HEK293 (cell line): ENCODE measurements around the gene KCNK2.

ENCODE experiments used
- CTCF ChIP-seq: fragments of 450-650 bp; formaldehyde crosslinking; IDR thresholded peaks from 2 replicates; pipeline ENCODE4 v1.5.1; 2016; ENCODE audit warnings: missing biosample characterization, missing genetic modification characterization
- KLF10 ChIP-seq: fragments of 450-650 bp; IDR thresholded peaks from 2 replicates; pipeline ENCODE4 v1.5.1; 2018; ENCODE audit warnings: missing biosample characterization, mild to moderate bottlenecking, missing genetic modification characterization
- PRDM4 ChIP-seq: fragments of 450-650 bp; formaldehyde crosslinking; IDR thresholded peaks from 2 replicates; pipeline ENCODE4 v1.5.1; 2017; ENCODE audit warnings: missing biosample characterization, missing genetic modification characterization
- ZBTB20 ChIP-seq: fragments of 450-650 bp; formaldehyde crosslinking; IDR thresholded peaks from 2 replicates; pipeline ENCODE4 v1.5.1; 2016; ENCODE audit warnings: missing biosample characterization, missing genetic modification characterization
- ZBTB26 ChIP-seq: fragments of 450-650 bp; formaldehyde crosslinking; optimal IDR thresholded peaks from 2 replicates; pipeline ENCODE3; 2016; ENCODE audit warnings: missing biosample characterization, mild to moderate bottlenecking, missing genetic modification characterization
- ZNF121 ChIP-seq: fragments of 450-650 bp; formaldehyde crosslinking; IDR thresholded peaks from 2 replicates; pipeline ENCODE4 v1.5.1; 2016; ENCODE audit warnings: missing biosample characterization, missing genetic modification characterization
- ZNF335 ChIP-seq: fragments of 450-650 bp; formaldehyde crosslinking; conservative IDR thresholded peaks from 2 replicates; pipeline ENCODE4 v1.5.1; 2016; ENCODE audit warnings: missing biosample characterization, missing genetic modification characterization
- ZNF398 ChIP-seq: fragments of 450-650 bp; formaldehyde crosslinking; IDR thresholded peaks from 2 replicates; pipeline ENCODE4 v1.5.1; 2017; ENCODE audit warnings: missing biosample characterization, missing genetic modification characterization

GRCh38 chr1:215185067-215185620, 102.6 kb downstream of the KCNK2 start:
- TF ChIP-seq KLF10 (tag by site-specific recombination), result no peak
- TF ChIP-seq CTCF (tag by site-specific recombination), result no peak
- no peak for TF ChIP-seq ZBTB20 (tag by site-specific recombination)
- TF ChIP-seq ZNF335 (tag by site-specific recombination), result no peak
- no peak for TF ChIP-seq ZNF121 (tag by site-specific recombination)
- TF ChIP-seq PRDM4 (tag by site-specific recombination), result no peak
- no peak for TF ChIP-seq ZNF398 (tag by site-specific recombination)
- no peak for TF ChIP-seq ZBTB26 (tag by site-specific recombination)
